Ascending aorta (tissue), 2 donors: ENCODE measurements around the gene SYNRG. TPM values are rescaled to one million over a fixed set of nuclear protein-coding genes. Genes with fewer than 3 reads are reported as not detected.

Experiments used
- DNase-seq, 2 donors: peaks; one replicate each; pipeline ENCODE4 v3.0.0-alpha.2; 2019; ENCODE audit warnings: low spot score in 2 of 2
- H3K27ac ChIP-seq, 2 donors: fragments of 200-600 bp; sonication (generic); one replicate each; pipeline ENCODE4 v1.5.1; 2016 to 2017; ENCODE audit warnings: mild to moderate bottlenecking in 1 of 2
- H3K27me3 ChIP-seq: fragments of 200-600 bp; sonication (generic); one replicate; pipeline ENCODE4 v1.5.1; 2017
- H3K36me3 ChIP-seq, 2 donors: fragments of 200-600 bp; sonication (generic); one replicate each; pipeline ENCODE4 v1.5.1; 2016
- H3K4me1 ChIP-seq, 2 donors: fragments of 200-600 bp; sonication (generic); one replicate each; pipeline ENCODE4 v1.5.1; 2016 to 2017; ENCODE audit warnings: mild to moderate bottlenecking in 1 of 2
- H3K4me3 ChIP-seq, 2 donors: fragments of 200-600 bp; sonication (generic); one replicate each; pipeline ENCODE4 v1.5.1; 2016 to 2017; ENCODE audit warnings: mild to moderate bottlenecking in 1 of 2
- H3K9me3 ChIP-seq, 2 donors: fragments of 200-600 bp; sonication (generic); one replicate each; pipeline ENCODE4 v1.5.1; 2016
- CTCF ChIP-seq, 3 experiments: fragments of 200-600 bp in 2 of 3; fragments of 450-650 bp in 1 of 3; sonication (generic) in 2 of 3; IDR thresholded peaks; one replicate each; pipeline ENCODE4 v1.5.1; 2016 to 2019; ENCODE audit warnings: antibody characterized with exemption in 3 of 3, mild to moderate bottlenecking in 1 of 3, moderate library complexity in 1 of 3
- intact Hi-C: fragments of 100-400 bp; cut with DNase I; formaldehyde crosslinking; loops from one replicate; pipeline ENCODE4 v1.15.1; 2023
- total RNA-seq: library from RNA; depleted of rRNA; stranded (reverse); fragments of >200 nt; gene quantifications from one replicate; pipeline ENCODE4 v1.1.0, GENCODE V29; 2016

Gene SYNRG
- 47.1 TPM for total RNA-seq

GRCh38 chr17:37609170-37610040 is at the start of gene SYNRG:
SYNRG (minus strand) TSS chr17:37609418; CDS start chr17:37609355, 63 bp downstream.
- TF ChIP-seq CTCF (IDR thresholded peaks at IDR 0.05): peak; percentile 32 to 36 (median 35)

GRCh38 chr17:37657202-37657601 is 48.0 kb upstream of the SYNRG start:
- Histone ChIP-seq H3K27me3 (no peaks in the 10 kb centered on the region), H3K27ac (no peak overlapping the region), H3K36me3 (no peaks in the 10 kb centered on the region), H3K4me1 (no peaks in the 10 kb centered on the region), H3K9me3 (no peaks in the 10 kb centered on the region), H3K4me3 (no peak overlapping the region)
- TF ChIP-seq CTCF (IDR thresholded peaks at IDR 0.05): no peak
- intact Hi-C loops: no loop called here
- no peak for DNase-seq

More at GRCh38 chr17:37609170-37610040, at the start of gene SYNRG:
- Histone ChIP-seq H3K27ac (peak within 1 kb of the TSS; percentile 82 to 89), H3K27me3 (no peaks in the 10 kb centered on the region), H3K36me3 (peaks cover 0 to 11% of the 10 kb centered on the region in 2 donors), H3K4me3 (peak within 1 kb of the TSS; percentile 69 to 96), H3K4me1 (peaks cover 0 to 9% of the 10 kb centered on the region in 2 donors), H3K9me3 (no peaks in the 10 kb centered on the region)
- intact Hi-C loops: loop anchor here (1.0 to 10.0 kb wide), 6 partner anchors 120 to 1075 kb away; partner anchors contain the start of genes AATF, ACACA, DUSP14 and MRM1
- DNase-seq: peak; percentile 89 to 99

GRCh38 chr17:37651849-37652248 is 42.6 kb upstream of the SYNRG start:
- no peak overlapping the region for H3K27ac ChIP-seq
- intact Hi-C loops: no loop called here
- TF ChIP-seq CTCF (IDR thresholded peaks at IDR 0.05): no peak
- no peaks in the 10 kb centered on the region for H3K4me1 ChIP-seq
- H3K27me3 ChIP-seq: no peaks in the 10 kb centered on the region
- no peaks in the 10 kb centered on the region for H3K36me3 ChIP-seq
- no peak for DNase-seq
- H3K9me3 ChIP-seq: no peaks in the 10 kb centered on the region
- H3K4me3 ChIP-seq: no peak overlapping the region

- Histone ChIP-seq H3K27me3 (no peaks in the 10 kb centered on the region), H3K4me3 (no peak overlapping the region), H3K36me3 (no peaks in the 10 kb centered on the region), H3K4me1 (no peaks in the 10 kb centered on the region), H3K9me3 (no peaks in the 10 kb centered on the region), H3K27ac (no peak overlapping the region)
- peak in 1 of 3 experiments; percentile 19 for TF ChIP-seq CTCF (IDR thresholded peaks at IDR 0.05)
- no peak for DNase-seq
- intact Hi-C loops: no loop called here
These were observed 41.3 kb upstream of the SYNRG start for GRCh38 chr17:37650419-37651003.

- intact Hi-C loops: no loop called here
- Histone ChIP-seq H3K27me3 (no peaks in the 10 kb centered on the region), H3K36me3 (no peaks in the 10 kb centered on the region), H3K9me3 (no peaks in the 10 kb centered on the region), H3K4me1 (no peaks in the 10 kb centered on the region), H3K27ac (no peak overlapping the region), H3K4me3 (no peak overlapping the region)
- no peak for DNase-seq
- TF ChIP-seq CTCF (IDR thresholded peaks at IDR 0.05): no peak
These were observed 39.3 kb upstream of the SYNRG start for GRCh38 chr17:37648555-37648954.
